HEK293 (cell line): ENCODE data around the gene RNF19B.

ENCODE experiments used
- CTCF ChIA-PET: fragments of 350-600 bp; formaldehyde crosslinking; extraction: SDS; loops from one replicate; lab custom pipeline; 2021; ENCODE audit warnings: antibody characterized with exemption; lab: Yijun Ruan, JAX
- POLR2A ChIA-PET: fragments of 300-600 bp; formaldehyde crosslinking; extraction: SDS; loops from one replicate; lab custom pipeline; 2020; ENCODE audit warnings: antibody characterized with exemption, inconsistent platforms; lab: Yijun Ruan, JAX
- H3K27ac ChIP-seq: fragments of 200-500 bp; sonication (Bioruptor generic); 2 replicates; pipeline ENCODE4 v1.5.1; 2014; ENCODE audit warnings: low read depth, low read length, control low read depth, inconsistent platforms; ENCODE audit errors: extremely low read depth
- H3K36me3 ChIP-seq, 2 experiments: fragments of 200-500 bp in 1 of 2; sonication (Bioruptor generic) in 1 of 2; 1 replicate in 1 of 2; 2 replicates in 1 of 2; pipeline ENCODE4 v1.5.1; 2014 to 2017; ENCODE audit warnings: inconsistent platforms in 2 of 2, low read length in 2 of 2; ENCODE audit not compliant: control insufficient read depth in 2 of 2, insufficient read depth in 1 of 2
- H3K4me1 ChIP-seq: fragments of 200-500 bp; sonication (Bioruptor generic); 2 replicates; pipeline ENCODE4 v1.5.1; 2014; ENCODE audit warnings: mild to moderate bottlenecking, low read length, inconsistent platforms; ENCODE audit not compliant: control insufficient read depth, insufficient read depth
- H3K4me3 ChIP-seq: 2 replicates; pipeline ENCODE4 v1.5.1; 2011; ENCODE audit warnings: low read depth, mild to moderate bottlenecking, control low read depth, low read length, moderate library complexity
- H3K9me3 ChIP-seq: fragments of 200-500 bp; sonication (Bioruptor generic); 2 replicates; pipeline ENCODE4 v1.5.1; 2014; ENCODE audit warnings: low read depth, low read length, inconsistent platforms; ENCODE audit not compliant: control insufficient read depth, insufficient read depth
- GLIS1 ChIP-seq: fragments of 450-650 bp; formaldehyde crosslinking; IDR thresholded peaks from 2 replicates; pipeline ENCODE4 v1.5.1; 2016; ENCODE audit warnings: missing biosample characterization, missing genetic modification characterization
- KLF1 ChIP-seq: fragments of 450-650 bp; formaldehyde crosslinking; IDR thresholded peaks from 2 replicates; pipeline ENCODE4 v1.5.1; 2016; ENCODE audit warnings: missing biosample characterization, missing genetic modification characterization
- PRDM10 ChIP-seq: fragments of 450-650 bp; formaldehyde crosslinking; IDR thresholded peaks from 2 replicates; pipeline ENCODE4 v1.5.1; 2016; ENCODE audit warnings: missing biosample characterization, missing genetic modification characterization
- REPIN1 ChIP-seq: fragments of 450-650 bp; formaldehyde crosslinking; IDR thresholded peaks from 2 replicates; pipeline ENCODE4 v1.5.1; 2017; ENCODE audit warnings: missing biosample characterization, missing genetic modification characterization, low read depth
- SP7 ChIP-seq: fragments of 450-650 bp; formaldehyde crosslinking; IDR thresholded peaks from 2 replicates; pipeline ENCODE4 v1.5.1; 2016; ENCODE audit warnings: missing biosample characterization, missing genetic modification characterization
- ZBTB8A ChIP-seq: fragments of 450-650 bp; formaldehyde crosslinking; IDR thresholded peaks from 2 replicates; pipeline ENCODE4 v1.5.1; 2016; ENCODE audit warnings: missing biosample characterization, missing genetic modification characterization
- ZFHX2 ChIP-seq: fragments of 450-650 bp; formaldehyde crosslinking; conservative IDR thresholded peaks from 2 replicates; pipeline ENCODE4 v1.5.1; 2016; ENCODE audit warnings: missing biosample characterization, missing genetic modification characterization
- ZNF18 ChIP-seq: fragments of 450-650 bp; formaldehyde crosslinking; IDR thresholded peaks from 2 replicates; pipeline ENCODE4 v1.5.1; 2016; ENCODE audit warnings: missing biosample characterization, missing genetic modification characterization
- ZNF184 ChIP-seq: fragments of 450-650 bp; IDR thresholded peaks from 2 replicates; pipeline ENCODE4 v1.5.1; 2018; ENCODE audit warnings: missing biosample characterization, mild to moderate bottlenecking, missing genetic modification characterization
- ZNF202 ChIP-seq: fragments of 450-650 bp; formaldehyde crosslinking; IDR thresholded peaks from 2 replicates; pipeline ENCODE4 v1.5.1; 2016; ENCODE audit warnings: missing biosample characterization, missing genetic modification characterization, borderline replicate concordance
- ZNF24 ChIP-seq: fragments of 450-650 bp; formaldehyde crosslinking; IDR thresholded peaks from 2 replicates; pipeline ENCODE4 v1.5.1; 2016; ENCODE audit warnings: missing biosample characterization, missing genetic modification characterization
- ZNF561 ChIP-seq: fragments of 450-650 bp; IDR thresholded peaks from 2 replicates; pipeline ENCODE4 v1.5.1; 2018; ENCODE audit warnings: missing biosample characterization, missing genetic modification characterization, borderline replicate concordance
- ZNF677 ChIP-seq: fragments of 450-650 bp; IDR thresholded peaks from 2 replicates; pipeline ENCODE4 v1.5.0; 2018; ENCODE audit warnings: missing biosample characterization, mild to moderate bottlenecking, missing genetic modification characterization, moderate library complexity
- ZNF692 ChIP-seq: fragments of 450-650 bp; formaldehyde crosslinking; IDR thresholded peaks from 2 replicates; pipeline ENCODE4 v1.5.1; 2016; ENCODE audit warnings: missing biosample characterization, missing genetic modification characterization
- ZNF768 ChIP-seq: fragments of 450-650 bp; formaldehyde crosslinking; IDR thresholded peaks from 2 replicates; pipeline ENCODE4 v1.5.1; 2018; ENCODE audit warnings: missing biosample characterization, mild to moderate bottlenecking, missing genetic modification characterization
- ZNF777 ChIP-seq: fragments of 450-650 bp; formaldehyde crosslinking; IDR thresholded peaks from 2 replicates; pipeline ENCODE4 v1.5.1; 2017; ENCODE audit warnings: missing biosample characterization, missing genetic modification characterization, borderline replicate concordance
- TF ChIP-seq, protein P1 (sequence below): fragments of 450-650 bp; formaldehyde crosslinking; IDR thresholded peaks from 2 replicates; pipeline ENCODE4 v1.5.1; 2016; ENCODE audit warnings: missing biosample characterization, missing genetic modification characterization
- TF ChIP-seq, protein P2 (sequence below): fragments of 450-650 bp; formaldehyde crosslinking; conservative IDR thresholded peaks from 2 replicates; pipeline ENCODE4 v1.5.1; 2016; ENCODE audit warnings: low read depth, missing biosample characterization, missing genetic modification characterization
- TF ChIP-seq, protein P3 (sequence below): fragments of 450-650 bp; formaldehyde crosslinking; optimal IDR thresholded peaks from 2 replicates; pipeline ENCODE3; 2016; ENCODE audit warnings: missing biosample characterization, mild to moderate bottlenecking, missing genetic modification characterization
- TF ChIP-seq, protein P4 (sequence below): fragments of 450-650 bp; formaldehyde crosslinking; IDR thresholded peaks from 2 replicates; pipeline ENCODE4 v1.5.1; 2016; ENCODE audit warnings: missing biosample characterization, missing genetic modification characterization

The RNF19B gene

DNA sequence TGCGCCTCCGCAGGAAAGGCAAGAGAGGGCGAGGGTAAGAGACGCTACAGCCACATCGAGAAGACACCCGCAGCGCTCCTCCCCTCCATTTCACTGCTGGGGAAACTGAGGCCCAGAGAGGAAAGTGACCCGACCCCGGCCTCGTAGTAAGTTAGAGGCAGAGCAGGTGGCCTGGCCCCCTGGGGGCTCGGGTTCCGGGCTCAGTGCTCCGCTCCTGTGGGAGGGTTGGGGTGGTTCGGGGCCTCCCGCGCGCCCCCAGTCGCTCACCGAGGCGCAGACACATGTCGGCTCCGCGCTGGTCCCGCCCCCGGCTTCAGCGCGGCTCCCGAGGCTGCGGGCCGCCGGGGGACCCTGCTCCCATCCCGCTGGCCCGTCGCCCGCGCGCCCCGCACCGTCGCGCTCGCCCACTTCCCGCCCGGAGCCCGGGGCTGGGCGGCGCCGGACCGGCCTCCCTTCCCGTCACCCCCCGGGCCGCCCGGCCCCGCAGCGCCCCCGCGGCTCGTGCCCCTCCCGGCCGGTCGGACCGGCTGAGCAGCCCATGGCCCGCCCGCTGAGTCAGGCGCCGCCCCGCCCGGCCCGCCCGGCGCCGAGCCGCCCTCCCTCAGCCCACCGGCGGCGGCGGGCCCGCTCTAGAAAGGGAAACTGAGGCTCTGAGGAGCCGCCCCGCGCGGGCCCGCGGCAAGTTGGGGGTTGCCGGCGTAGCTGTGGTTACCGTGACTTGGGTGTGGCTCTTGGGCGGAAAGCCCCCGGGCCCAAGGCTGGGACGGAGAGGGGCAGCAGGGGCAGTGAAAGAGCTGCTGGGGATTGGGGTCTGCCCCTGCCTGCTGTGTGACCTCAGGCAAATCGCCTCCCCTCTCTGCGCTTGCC is 63.4 kb downstream of the RNF19B start, which contains the start of gene TMEM54:
TMEM54 (minus strand) TSS at position 434 of the 867 bp plus-strand sequence; CDS start at position 283, 151 bp downstream.
- ChIA-PET POLR2A (no interaction called here), CTCF (interaction anchor here (0.6 to 1.5 kb wide), 2 partner anchors 32 to 189 kb away, joined by 3 read pairs; no protein-coding TSS in a partner anchor)
- H3K27ac ChIP-seq, result no peak within 1 kb of the TSS
- no peaks in the 10 kb centered on the region for H3K9me3 ChIP-seq
- no peaks in the 10 kb centered on the region for H3K4me1 ChIP-seq
- peak within 1 kb of the TSS; percentile 41 for H3K4me3 ChIP-seq
- no peaks in the 10 kb centered on the region for H3K36me3 ChIP-seq
- TF ChIP-seq, protein P1, sequence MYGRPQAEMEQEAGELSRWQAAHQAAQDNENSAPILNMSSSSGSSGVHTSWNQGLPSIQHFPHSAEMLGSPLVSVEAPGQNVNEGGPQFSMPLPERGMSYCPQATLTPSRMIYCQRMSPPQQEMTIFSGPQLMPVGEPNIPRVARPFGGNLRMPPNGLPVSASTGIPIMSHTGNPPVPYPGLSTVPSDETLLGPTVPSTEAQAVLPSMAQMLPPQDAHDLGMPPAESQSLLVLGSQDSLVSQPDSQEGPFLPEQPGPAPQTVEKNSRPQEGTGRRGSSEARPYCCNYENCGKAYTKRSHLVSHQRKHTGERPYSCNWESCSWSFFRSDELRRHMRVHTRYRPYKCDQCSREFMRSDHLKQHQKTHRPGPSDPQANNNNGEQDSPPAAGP (tag by site-specific recombination), result 0 out of 2 replicates have a peak, but pooled peaks have one; percentile 19
- TF ChIP-seq KLF1 (tag by site-specific recombination) (peak; percentile 40; the same call in 1 of the 2 replicates), SP7 (0 out of 2 replicates have a peak, but pooled peaks have one; percentile 10), GLIS1 (tag by site-specific recombination) (peak; percentile 66; the same call in 1 of the 2 replicates), ZBTB8A (tag by site-specific recombination) (peak; percentile 56; the same call in 1 of the 2 replicates), ZNF692 (tag by site-specific recombination) (0 out of 2 replicates have a peak, but pooled peaks have one; percentile 15), ZNF184 (no peak), ZNF768 (tag by site-specific recombination) (peak; percentile 86; the same call in 1 of the 2 replicates), PRDM10 (tag by site-specific recombination) (no peak), ZNF202 (tag by site-specific recombination) (no peak), ZNF777 (tag by site-specific recombination) (0 out of 2 replicates have a peak, but pooled peaks have one; percentile 24), ZNF561 (peak; percentile 29; the same call in 1 of the 2 replicates), ZNF18 (tag by site-specific recombination) (no peak), REPIN1 (no peak), ZFHX2 (tag by site-specific recombination) (peak; percentile 52), ZNF677 (no peak), ZNF24 (no peak)
- TF ChIP-seq, protein P2, sequence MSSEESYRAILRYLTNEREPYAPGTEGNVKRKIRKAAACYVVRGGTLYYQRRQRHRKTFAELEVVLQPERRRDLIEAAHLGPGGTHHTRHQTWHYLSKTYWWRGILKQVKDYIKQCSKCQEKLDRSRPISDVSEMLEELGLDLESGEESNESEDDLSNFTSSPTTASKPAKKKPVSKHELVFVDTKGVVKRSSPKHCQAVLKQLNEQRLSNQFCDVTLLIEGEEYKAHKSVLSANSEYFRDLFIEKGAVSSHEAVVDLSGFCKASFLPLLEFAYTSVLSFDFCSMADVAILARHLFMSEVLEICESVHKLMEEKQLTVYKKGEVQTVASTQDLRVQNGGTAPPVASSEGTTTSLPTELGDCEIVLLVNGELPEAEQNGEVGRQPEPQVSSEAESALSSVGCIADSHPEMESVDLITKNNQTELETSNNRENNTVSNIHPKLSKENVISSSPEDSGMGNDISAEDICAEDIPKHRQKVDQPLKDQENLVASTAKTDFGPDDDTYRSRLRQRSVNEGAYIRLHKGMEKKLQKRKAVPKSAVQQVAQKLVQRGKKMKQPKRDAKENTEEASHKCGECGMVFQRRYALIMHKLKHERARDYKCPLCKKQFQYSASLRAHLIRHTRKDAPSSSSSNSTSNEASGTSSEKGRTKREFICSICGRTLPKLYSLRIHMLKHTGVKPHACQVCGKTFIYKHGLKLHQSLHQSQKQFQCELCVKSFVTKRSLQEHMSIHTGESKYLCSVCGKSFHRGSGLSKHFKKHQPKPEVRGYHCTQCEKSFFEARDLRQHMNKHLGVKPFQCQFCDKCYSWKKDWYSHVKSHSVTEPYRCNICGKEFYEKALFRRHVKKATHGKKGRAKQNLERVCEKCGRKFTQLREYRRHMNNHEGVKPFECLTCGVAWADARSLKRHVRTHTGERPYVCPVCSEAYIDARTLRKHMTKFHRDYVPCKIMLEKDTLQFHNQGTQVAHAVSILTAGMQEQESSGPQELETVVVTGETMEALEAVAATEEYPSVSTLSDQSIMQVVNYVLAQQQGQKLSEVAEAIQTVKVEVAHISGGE (tag by site-specific recombination), result no peak
- TF ChIP-seq, protein P3, sequence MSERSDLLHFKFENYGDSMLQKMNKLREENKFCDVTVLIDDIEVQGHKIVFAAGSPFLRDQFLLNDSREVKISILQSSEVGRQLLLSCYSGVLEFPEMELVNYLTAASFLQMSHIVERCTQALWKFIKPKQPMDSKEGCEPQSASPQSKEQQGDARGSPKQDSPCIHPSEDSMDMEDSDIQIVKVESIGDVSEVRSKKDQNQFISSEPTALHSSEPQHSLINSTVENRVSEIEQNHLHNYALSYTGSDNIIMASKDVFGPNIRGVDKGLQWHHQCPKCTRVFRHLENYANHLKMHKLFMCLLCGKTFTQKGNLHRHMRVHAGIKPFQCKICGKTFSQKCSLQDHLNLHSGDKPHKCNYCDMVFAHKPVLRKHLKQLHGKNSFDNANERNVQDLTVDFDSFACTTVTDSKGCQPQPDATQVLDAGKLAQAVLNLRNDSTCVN (tag by site-specific recombination), result peak; percentile 63
- TF ChIP-seq, protein P4, sequence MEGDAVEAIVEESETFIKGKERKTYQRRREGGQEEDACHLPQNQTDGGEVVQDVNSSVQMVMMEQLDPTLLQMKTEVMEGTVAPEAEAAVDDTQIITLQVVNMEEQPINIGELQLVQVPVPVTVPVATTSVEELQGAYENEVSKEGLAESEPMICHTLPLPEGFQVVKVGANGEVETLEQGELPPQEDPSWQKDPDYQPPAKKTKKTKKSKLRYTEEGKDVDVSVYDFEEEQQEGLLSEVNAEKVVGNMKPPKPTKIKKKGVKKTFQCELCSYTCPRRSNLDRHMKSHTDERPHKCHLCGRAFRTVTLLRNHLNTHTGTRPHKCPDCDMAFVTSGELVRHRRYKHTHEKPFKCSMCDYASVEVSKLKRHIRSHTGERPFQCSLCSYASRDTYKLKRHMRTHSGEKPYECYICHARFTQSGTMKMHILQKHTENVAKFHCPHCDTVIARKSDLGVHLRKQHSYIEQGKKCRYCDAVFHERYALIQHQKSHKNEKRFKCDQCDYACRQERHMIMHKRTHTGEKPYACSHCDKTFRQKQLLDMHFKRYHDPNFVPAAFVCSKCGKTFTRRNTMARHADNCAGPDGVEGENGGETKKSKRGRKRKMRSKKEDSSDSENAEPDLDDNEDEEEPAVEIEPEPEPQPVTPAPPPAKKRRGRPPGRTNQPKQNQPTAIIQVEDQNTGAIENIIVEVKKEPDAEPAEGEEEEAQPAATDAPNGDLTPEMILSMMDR, result 0 out of 2 replicates have a peak, but pooled peaks have one; percentile 22
